WTC11 (cell line): Measurements from ENCODE around the gene VTI1B. TPM values are rescaled to one million over a fixed set of nuclear protein-coding genes. Genes with fewer than 3 reads are reported as not detected.

Experiments
- ATAC-seq: fragments of 200-7000 bp; cut with Tn5 transposase; 2 replicates; pipeline ENCODE4 v1.10.0; 2021; ENCODE audit warnings: mild to moderate bottlenecking, moderate library complexity
- CTCF ChIA-PET: fragments of 300-600 bp; sonication (Branson Sonifier 250); formaldehyde crosslinking; loops from one replicate; lab custom pipeline; 2021; ENCODE audit warnings: antibody characterized with exemption; lab: Charles Lee
- POLR2A ChIA-PET: fragments of 350-600 bp; sonication (Branson Sonifier 250); formaldehyde crosslinking; loops from one replicate; lab custom pipeline; 2021; ENCODE audit warnings: antibody characterized with exemption; lab: Charles Lee
- DNase-seq: peaks from one replicate; pipeline ENCODE4 v3.0.0; 2021; ENCODE audit warnings: low spot score
- H3K27ac Mint-ChIP-seq: 2 replicates; pipeline ENCODE4 v1.8.0; 2021; ENCODE audit warnings: mixed read lengths
- H3K27me3 Mint-ChIP-seq: 2 replicates; pipeline ENCODE4 v1.8.0; 2021; ENCODE audit warnings: low read depth, mild to moderate bottlenecking, moderate library complexity, mixed read lengths
- H3K36me3 Mint-ChIP-seq: 2 replicates; pipeline ENCODE4 v1.8.0; 2021; ENCODE audit warnings: mixed read lengths
- H3K4me1 Mint-ChIP-seq: 2 replicates; pipeline ENCODE4 v1.8.0; 2022; ENCODE audit warnings: mixed read lengths
- H3K4me3 Mint-ChIP-seq: 2 replicates; pipeline ENCODE4 v1.8.0; 2021; ENCODE audit warnings: mild to moderate bottlenecking, moderate library complexity, mixed read lengths
- H3K9me3 Mint-ChIP-seq: 2 replicates; pipeline ENCODE4 v1.8.0; 2021; ENCODE audit warnings: mixed read lengths
- ESRRA ChIP-seq: sonication (generic); formaldehyde crosslinking; IDR thresholded peaks from 2 replicates; pipeline ENCODE4 v1.8.1; 2022; ENCODE audit warnings: mild to moderate bottlenecking, missing genetic modification reagents, borderline replicate concordance
- ETV6 ChIP-seq: sonication (generic); formaldehyde crosslinking; IDR thresholded peaks from 2 replicates; pipeline ENCODE4 v1.8.1; 2022; ENCODE audit warnings: mild to moderate bottlenecking, missing genetic modification reagents
- JUN ChIP-seq: sonication (generic); formaldehyde crosslinking; IDR thresholded peaks from 2 replicates; pipeline ENCODE4 v1.8.0; 2023; ENCODE audit warnings: mild to moderate bottlenecking, missing genetic modification reagents
- NFYB ChIP-seq: sonication (generic); formaldehyde crosslinking; conservative IDR thresholded peaks from 2 replicates; pipeline ENCODE4 v1.8.0; 2022; ENCODE audit warnings: low read depth, missing genetic modification reagents
- OVOL2 ChIP-seq: fragments of 250-450 bp; sonication (Bioruptor Pico); IDR thresholded peaks from 2 replicates; pipeline ENCODE4 v1.9.0; 2021; ENCODE audit warnings: mild to moderate bottlenecking, borderline replicate concordance
- PRRX2 ChIP-seq: fragments of 250-450 bp; sonication (Bioruptor Pico); IDR thresholded peaks from 2 replicates; pipeline ENCODE4 v1.8.0; 2021; ENCODE audit warnings: mild to moderate bottlenecking
- TCF7 ChIP-seq: sonication (generic); formaldehyde crosslinking; IDR thresholded peaks from 2 replicates; pipeline ENCODE4 v1.8.0; 2022; ENCODE audit warnings: mild to moderate bottlenecking, low read depth, missing genetic modification reagents, moderate library complexity
- TEAD4 ChIP-seq: sonication (generic); formaldehyde crosslinking; IDR thresholded peaks from 2 replicates; pipeline ENCODE4 v1.8.0; 2022; ENCODE audit warnings: mild to moderate bottlenecking, missing genetic modification reagents
- ZNF121 ChIP-seq: sonication (generic); formaldehyde crosslinking; IDR thresholded peaks from 2 replicates; pipeline ENCODE4 v1.8.0; 2023; ENCODE audit warnings: missing genetic modification reagents
- ZNF138 ChIP-seq: sonication (generic); formaldehyde crosslinking; conservative IDR thresholded peaks from 2 replicates; pipeline ENCODE4 v1.8.1; 2022; ENCODE audit warnings: mild to moderate bottlenecking, moderate library complexity, missing genetic modification reagents
- total RNA-seq: library from RNA; stranded (reverse); gene quantifications from 3 replicates; pipeline ENCODE4 v1.2.3, GENCODE V29; 2021
- TF ChIP-seq, protein P1 (sequence below): fragments of 250-450 bp; sonication (Bioruptor Pico); IDR thresholded peaks from 2 replicates; pipeline ENCODE4 v1.8.0; 2021; ENCODE audit warnings: mild to moderate bottlenecking
- TF ChIP-seq, protein P2 (sequence below): sonication (generic); formaldehyde crosslinking; IDR thresholded peaks from 2 replicates; pipeline ENCODE4 v1.8.0; 2022; ENCODE audit warnings: missing genetic modification reagents
- TF ChIP-seq, protein P3 (sequence below): fragments of 250-450 bp; sonication (Bioruptor Pico); IDR thresholded peaks from 2 replicates; pipeline ENCODE4 v2.1.2; 2022; ENCODE audit warnings: mild to moderate bottlenecking, moderate library complexity
- TF ChIP-seq, protein P4 (sequence below): sonication (generic); formaldehyde crosslinking; IDR thresholded peaks from 2 replicates; pipeline ENCODE4 v1.8.1; 2023; ENCODE audit warnings: mild to moderate bottlenecking, missing genetic modification reagents
- TF ChIP-seq, protein P5 (sequence below): sonication (generic); formaldehyde crosslinking; IDR thresholded peaks from 2 replicates; pipeline ENCODE4 v1.8.0; 2022; ENCODE audit warnings: mild to moderate bottlenecking, missing genetic modification reagents
- TF ChIP-seq, protein P6 (sequence below): sonication (generic); formaldehyde crosslinking; IDR thresholded peaks from 2 replicates; pipeline ENCODE4 v1.8.1; 2022; ENCODE audit warnings: mild to moderate bottlenecking, missing genetic modification reagents, moderate library complexity, borderline replicate concordance

The VTI1B gene
- total RNA-seq, 1 experiment from 2014 or later, result 108 TPM

DNA sequence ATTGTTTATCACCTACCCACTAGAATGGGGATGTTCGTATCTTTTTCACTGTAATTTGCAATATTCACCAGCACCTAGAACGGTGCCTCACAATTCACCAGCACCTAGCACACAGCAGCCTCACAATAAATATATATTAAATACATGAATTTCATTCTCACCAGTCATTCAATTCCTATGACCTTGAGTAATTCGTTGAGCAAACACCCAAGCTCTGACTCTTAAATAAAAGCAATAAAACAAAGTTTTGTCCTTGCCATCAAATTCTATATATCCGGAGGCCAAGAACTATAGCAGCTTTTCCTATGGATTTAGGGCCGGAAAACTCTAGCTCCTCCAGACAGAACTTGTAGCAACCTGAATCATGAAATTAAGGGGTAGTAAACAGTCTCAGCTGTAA lies 981 bp downstream of the VTI1B start:
- H3K4me3 Mint-ChIP-seq, result peak overlapping the region; percentile 80

DNA sequence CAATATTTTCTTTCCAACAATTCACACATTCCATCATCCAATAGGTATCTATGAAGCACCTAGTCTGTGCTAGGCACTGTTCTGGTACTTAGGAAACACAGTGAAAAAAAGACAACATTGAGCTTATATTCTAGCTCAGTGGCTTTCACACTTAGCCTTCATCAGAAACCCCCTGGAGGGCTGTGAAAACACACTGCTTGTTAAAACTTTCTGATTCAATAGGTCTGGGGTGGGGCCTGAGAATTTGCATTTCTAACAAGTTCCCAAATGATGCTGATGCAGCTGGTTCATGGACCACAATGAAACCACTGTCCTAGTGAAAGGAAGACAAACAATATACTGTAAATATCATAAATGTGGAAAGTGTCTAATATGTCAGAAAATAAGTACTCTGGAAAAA lies 5.9 kb downstream of the VTI1B start:
- TF ChIP-seq, protein P1, sequence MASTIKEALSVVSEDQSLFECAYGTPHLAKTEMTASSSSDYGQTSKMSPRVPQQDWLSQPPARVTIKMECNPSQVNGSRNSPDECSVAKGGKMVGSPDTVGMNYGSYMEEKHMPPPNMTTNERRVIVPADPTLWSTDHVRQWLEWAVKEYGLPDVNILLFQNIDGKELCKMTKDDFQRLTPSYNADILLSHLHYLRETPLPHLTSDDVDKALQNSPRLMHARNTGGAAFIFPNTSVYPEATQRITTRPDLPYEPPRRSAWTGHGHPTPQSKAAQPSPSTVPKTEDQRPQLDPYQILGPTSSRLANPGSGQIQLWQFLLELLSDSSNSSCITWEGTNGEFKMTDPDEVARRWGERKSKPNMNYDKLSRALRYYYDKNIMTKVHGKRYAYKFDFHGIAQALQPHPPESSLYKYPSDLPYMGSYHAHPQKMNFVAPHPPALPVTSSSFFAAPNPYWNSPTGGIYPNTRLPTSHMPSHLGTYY (CRISPR knock-in tag), result no peak
- TF ChIP-seq PRRX2 (CRISPR knock-in tag), result no peak
- Mint-ChIP-seq H3K4me1 (peaks cover 21% of the 10 kb centered on the region), H3K27me3 (no peaks in the 10 kb centered on the region), H3K9me3 (no peaks in the 10 kb centered on the region), H3K36me3 (no peaks in the 10 kb centered on the region), H3K4me3 (no peak overlapping the region), H3K27ac (no peak overlapping the region)
- ATAC-seq (no peak), DNase-seq (no peak)
- CTCF ChIA-PET, result interaction anchor here (1.0 to 3.2 kb wide), 5 partner anchors 36 to 142 kb away, joined by 3 to 30 read pairs (median 7); partner anchors contain the start of genes ARG2 and PIGH
- POLR2A ChIA-PET, result no interaction called here

More for the DNA sequence above, 981 bp downstream of the VTI1B start:
- CTCF ChIA-PET, result interaction anchor here (0.8 to 2.2 kb wide), 3 partner anchors 31 to 147 kb away, joined by 3 to 17 read pairs (median 5); partner anchors contain the start of gene ARG2
- peaks cover 20% of the 10 kb centered on the region for H3K36me3 Mint-ChIP-seq
- peak overlapping the region; percentile 87 for H3K27ac Mint-ChIP-seq
- TF ChIP-seq ZNF121 (CRISPR knock-in tag) (no peak), ESRRA (no peak)
- POLR2A ChIA-PET, result interaction anchor here (1.1 kb wide), 1 partner anchor 54 kb away, joined by 4 read pairs; no protein-coding TSS in a partner anchor
- ATAC-seq (no peak), DNase-seq (no peak)
- no peaks in the 10 kb centered on the region for H3K9me3 Mint-ChIP-seq
- H3K4me1 Mint-ChIP-seq, result peaks cover 29% of the 10 kb centered on the region
- no peaks in the 10 kb centered on the region for H3K27me3 Mint-ChIP-seq

DNA sequence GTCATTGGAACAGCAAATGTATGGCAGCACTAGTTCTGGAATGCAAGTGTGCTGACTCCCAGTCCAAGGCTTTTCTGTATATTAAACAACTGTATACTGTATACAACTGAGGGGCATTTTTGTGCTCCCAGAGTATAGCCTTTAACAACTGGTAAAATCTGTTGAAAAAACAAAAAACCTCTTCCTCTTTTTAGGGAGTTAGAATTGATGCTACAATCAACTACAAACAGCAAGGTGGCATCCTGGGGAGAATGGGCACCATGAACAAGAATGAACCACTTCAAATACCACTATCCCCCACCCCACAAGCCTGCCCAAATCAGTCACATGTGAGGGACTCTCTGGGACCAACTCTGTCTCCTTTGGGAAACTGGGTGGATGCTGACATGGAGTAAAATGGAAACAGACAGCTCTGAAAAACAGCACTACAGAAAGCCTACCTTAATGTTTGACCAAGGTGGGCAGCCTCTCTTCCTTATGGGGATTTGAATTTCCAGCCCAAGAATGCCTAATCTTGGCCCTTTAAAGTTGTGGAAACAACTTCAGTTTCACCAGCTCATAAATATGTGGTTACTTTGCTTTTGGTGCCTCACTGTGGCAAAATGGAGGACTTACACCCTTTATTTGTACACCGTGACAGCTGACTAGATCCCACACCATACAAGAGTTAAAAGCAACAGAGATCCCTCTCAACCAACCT lies 7.5 kb downstream of the VTI1B start:
- no peaks in the 10 kb centered on the region for H3K27me3 Mint-ChIP-seq
- ATAC-seq, result peak; percentile 93
- TF ChIP-seq ZNF121 (CRISPR knock-in tag), result peak; percentile 88
- no peak for TF ChIP-seq TCF7 (CRISPR knock-in tag)
- peaks cover 13% of the 10 kb centered on the region for H3K4me1 Mint-ChIP-seq
- H3K9me3 Mint-ChIP-seq, result no peaks in the 10 kb centered on the region
- peak overlapping the region; percentile 85 for H3K27ac Mint-ChIP-seq
- H3K4me3 Mint-ChIP-seq, result no peak overlapping the region
- DNase-seq, result no peak
- peaks cover 5% of the 10 kb centered on the region for H3K36me3 Mint-ChIP-seq
- CTCF ChIA-PET, result interaction anchor here (0.6 to 4.0 kb wide), 25 partner anchors 8 to 307 kb away, joined by 3 to 49 read pairs (median 4); partner anchors contain the start of genes ARG2, ATP6V1D, EIF2S1 and PIGH
- POLR2A ChIA-PET, result interaction anchor here (1.0 to 1.3 kb wide), 4 partner anchors 25 to 47 kb away, joined by 3 to 5 read pairs (median 4); partner anchors contain the start of gene RDH11

DNA sequence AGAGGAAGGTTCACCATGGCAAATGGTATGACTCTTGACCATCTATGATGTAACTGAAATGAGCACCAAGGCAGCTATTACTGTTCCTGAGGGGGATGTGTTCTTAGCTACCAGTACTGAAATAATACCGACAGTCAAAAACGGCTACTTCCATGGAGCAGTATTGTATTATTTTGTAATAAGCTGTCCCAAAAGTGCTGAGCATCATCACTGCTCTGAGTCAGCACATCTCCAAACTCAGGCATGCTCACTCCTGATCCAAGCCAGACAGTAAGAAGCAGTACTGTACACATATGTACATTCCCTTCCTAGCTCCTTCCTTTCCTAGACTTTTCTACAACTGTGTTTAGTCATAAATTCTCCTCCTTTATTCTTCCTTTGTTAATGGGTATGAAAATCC lies 8.6 kb downstream of the VTI1B start:
- Mint-ChIP-seq H3K9me3 (no peaks in the 10 kb centered on the region), H3K4me3 (no peak overlapping the region), H3K27ac (peak overlapping the region; percentile 37; the same call in 1 of the 2 replicates), H3K4me1 (peaks cover 13% of the 10 kb centered on the region), H3K27me3 (no peaks in the 10 kb centered on the region), H3K36me3 (peaks cover 5% of the 10 kb centered on the region)
- CTCF ChIA-PET, result interaction anchor here (0.9 to 4.0 kb wide), 6 partner anchors 37 to 238 kb away, joined by 3 to 49 read pairs (median 4); partner anchors contain the start of genes ARG2 and PIGH
- POLR2A ChIA-PET, result interaction anchor here (1.3 kb wide), 1 partner anchor 30 kb away, joined by 4 read pairs; the partner anchor contains the start of gene RDH11
- DNase-seq (no peak), ATAC-seq (no peak)
- no peak for TF ChIP-seq TEAD4
- TF ChIP-seq, protein P2, sequence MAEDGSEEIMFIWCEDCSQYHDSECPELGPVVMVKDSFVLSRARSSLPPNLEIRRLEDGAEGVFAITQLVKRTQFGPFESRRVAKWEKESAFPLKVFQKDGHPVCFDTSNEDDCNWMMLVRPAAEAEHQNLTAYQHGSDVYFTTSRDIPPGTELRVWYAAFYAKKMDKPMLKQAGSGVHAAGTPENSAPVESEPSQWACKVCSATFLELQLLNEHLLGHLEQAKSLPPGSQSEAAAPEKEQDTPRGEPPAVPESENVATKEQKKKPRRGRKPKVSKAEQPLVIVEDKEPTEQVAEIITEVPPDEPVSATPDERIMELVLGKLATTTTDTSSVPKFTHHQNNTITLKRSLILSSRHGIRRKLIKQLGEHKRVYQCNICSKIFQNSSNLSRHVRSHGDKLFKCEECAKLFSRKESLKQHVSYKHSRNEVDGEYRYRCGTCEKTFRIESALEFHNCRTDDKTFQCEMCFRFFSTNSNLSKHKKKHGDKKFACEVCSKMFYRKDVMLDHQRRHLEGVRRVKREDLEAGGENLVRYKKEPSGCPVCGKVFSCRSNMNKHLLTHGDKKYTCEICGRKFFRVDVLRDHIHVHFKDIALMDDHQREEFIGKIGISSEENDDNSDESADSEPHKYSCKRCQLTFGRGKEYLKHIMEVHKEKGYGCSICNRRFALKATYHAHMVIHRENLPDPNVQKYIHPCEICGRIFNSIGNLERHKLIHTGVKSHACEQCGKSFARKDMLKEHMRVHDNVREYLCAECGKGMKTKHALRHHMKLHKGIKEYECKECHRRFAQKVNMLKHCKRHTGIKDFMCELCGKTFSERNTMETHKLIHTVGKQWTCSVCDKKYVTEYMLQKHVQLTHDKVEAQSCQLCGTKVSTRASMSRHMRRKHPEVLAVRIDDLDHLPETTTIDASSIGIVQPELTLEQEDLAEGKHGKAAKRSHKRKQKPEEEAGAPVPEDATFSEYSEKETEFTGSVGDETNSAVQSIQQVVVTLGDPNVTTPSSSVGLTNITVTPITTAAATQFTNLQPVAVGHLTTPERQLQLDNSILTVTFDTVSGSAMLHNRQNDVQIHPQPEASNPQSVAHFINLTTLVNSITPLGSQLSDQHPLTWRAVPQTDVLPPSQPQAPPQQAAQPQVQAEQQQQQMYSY, result no peak
- no peak for TF ChIP-seq ZNF138 (CRISPR knock-in tag)
- TF ChIP-seq NFYB, result no peak
- TF ChIP-seq ZNF121 (CRISPR knock-in tag), result no peak
- TF ChIP-seq, protein P3, sequence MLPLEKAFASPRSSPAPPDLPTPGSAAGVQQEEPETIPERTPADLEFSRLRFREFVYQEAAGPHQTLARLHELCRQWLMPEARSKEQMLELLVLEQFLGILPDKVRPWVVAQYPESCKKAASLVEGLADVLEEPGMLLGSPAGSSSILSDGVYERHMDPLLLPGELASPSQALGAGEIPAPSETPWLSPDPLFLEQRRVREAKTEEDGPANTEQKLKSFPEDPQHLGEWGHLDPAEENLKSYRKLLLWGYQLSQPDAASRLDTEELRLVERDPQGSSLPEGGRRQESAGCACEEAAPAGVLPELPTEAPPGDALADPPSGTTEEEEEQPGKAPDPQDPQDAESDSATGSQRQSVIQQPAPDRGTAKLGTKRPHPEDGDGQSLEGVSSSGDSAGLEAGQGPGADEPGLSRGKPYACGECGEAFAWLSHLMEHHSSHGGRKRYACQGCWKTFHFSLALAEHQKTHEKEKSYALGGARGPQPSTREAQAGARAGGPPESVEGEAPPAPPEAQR (CRISPR knock-in tag), result no peak
- TF ChIP-seq, protein P4, sequence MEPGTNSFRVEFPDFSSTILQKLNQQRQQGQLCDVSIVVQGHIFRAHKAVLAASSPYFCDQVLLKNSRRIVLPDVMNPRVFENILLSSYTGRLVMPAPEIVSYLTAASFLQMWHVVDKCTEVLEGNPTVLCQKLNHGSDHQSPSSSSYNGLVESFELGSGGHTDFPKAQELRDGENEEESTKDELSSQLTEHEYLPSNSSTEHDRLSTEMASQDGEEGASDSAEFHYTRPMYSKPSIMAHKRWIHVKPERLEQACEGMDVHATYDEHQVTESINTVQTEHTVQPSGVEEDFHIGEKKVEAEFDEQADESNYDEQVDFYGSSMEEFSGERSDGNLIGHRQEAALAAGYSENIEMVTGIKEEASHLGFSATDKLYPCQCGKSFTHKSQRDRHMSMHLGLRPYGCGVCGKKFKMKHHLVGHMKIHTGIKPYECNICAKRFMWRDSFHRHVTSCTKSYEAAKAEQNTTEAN (CRISPR knock-in tag), result no peak
- no peak for TF ChIP-seq ESRRA
- TF ChIP-seq, protein P5, sequence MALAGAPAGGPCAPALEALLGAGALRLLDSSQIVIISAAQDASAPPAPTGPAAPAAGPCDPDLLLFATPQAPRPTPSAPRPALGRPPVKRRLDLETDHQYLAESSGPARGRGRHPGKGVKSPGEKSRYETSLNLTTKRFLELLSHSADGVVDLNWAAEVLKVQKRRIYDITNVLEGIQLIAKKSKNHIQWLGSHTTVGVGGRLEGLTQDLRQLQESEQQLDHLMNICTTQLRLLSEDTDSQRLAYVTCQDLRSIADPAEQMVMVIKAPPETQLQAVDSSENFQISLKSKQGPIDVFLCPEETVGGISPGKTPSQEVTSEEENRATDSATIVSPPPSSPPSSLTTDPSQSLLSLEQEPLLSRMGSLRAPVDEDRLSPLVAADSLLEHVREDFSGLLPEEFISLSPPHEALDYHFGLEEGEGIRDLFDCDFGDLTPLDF (CRISPR knock-in tag), result no peak
- TF ChIP-seq OVOL2 (CRISPR knock-in tag), result no peak
- TF ChIP-seq JUN (CRISPR knock-in tag), result no peak
- TF ChIP-seq, protein P6, sequence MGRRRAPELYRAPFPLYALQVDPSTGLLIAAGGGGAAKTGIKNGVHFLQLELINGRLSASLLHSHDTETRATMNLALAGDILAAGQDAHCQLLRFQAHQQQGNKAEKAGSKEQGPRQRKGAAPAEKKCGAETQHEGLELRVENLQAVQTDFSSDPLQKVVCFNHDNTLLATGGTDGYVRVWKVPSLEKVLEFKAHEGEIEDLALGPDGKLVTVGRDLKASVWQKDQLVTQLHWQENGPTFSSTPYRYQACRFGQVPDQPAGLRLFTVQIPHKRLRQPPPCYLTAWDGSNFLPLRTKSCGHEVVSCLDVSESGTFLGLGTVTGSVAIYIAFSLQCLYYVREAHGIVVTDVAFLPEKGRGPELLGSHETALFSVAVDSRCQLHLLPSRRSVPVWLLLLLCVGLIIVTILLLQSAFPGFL (CRISPR knock-in tag), result no peak
- TF ChIP-seq ETV6 (CRISPR knock-in tag), result no peak
